ENCODE results near the gene DCBLD2.

- no peak for TF ChIP-seq CTCF (conservative IDR thresholded peaks at IDR 0.05)
- TF ChIP-seq EZH2 (IDR thresholded peaks at IDR 0.05; ENCODE audit: low read depth), result no peak
These were observed 155.4 kb downstream of the DCBLD2 start for GRCh38 chr3:98746122-98746521.
